NCI-H2196 treated with DMSO at 0.1 percent for 48 hours (cell line): ENCODE results near the gene PPP1R1C.
"Not testable (repeated sequence)": the region's sequence is repeated elsewhere in the genome, so short reads cannot be mapped to it uniquely, and the experiment has no call there.

Source experiments
- DNase-seq: peaks from one replicate; lab custom pipeline; 2025; ENCODE audit not compliant: unreplicated experiment; lab: John Stamatoyannopoulos, UW

PPP1R1C gene, protein sequence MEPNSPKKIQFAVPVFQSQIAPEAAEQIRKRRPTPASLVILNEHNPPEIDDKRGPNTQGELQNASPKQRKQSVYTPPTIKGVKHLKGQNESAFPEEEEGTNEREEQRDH

DNA sequence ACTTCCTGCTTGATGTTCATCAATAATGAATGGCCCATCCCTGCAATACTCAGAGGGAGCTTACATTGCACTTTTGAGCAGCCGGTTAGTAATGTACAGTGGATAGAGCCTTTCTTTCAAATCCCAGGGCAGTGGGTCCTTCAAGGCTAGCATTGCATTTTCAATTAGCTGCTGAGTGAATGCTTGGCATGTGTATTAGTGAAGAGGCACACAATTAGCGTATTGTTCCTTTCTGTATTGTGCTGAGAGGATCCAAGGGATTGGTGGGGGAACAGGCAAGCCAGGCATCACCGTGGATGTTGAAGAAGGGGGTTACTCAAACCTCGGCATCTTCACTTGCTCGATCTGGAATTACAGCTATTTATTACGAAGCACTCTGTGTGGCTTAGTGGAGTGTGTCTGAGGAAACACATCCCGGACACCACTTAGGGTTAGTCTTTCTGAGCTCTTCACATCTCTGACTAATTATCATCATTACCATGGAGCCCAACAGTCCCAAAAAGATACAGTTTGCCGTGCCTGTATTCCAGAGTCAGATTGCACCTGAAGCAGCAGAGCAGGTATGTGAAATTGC, at the start of gene PPP1R1C:
Gene PPP1R1C (plus strand): TSS at position 222 of the 574 bp plus-strand sequence. CDS start 258 bp downstream, at position 480.
- no peak for DNase-seq

DNA sequence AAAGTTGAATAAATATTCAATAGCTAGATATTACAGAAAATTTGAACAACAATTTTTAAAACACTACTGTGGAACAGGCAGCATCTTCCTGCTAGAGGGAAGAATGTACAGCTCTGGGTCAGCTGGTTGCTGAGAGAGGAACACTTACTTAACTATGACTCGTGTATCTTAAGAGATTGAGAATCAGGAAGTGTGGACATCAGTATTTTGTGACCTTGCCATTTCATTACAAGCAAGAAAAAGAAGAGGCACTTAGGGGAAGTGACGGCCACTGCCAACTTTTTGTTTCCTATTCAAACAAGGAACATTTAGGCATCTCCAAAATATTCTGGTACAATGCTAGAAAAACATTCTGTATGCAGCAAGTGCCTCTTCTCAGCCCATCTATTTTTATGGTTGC, 48.2 kb upstream of the PPP1R1C start:
- no peak for DNase-seq

DNA sequence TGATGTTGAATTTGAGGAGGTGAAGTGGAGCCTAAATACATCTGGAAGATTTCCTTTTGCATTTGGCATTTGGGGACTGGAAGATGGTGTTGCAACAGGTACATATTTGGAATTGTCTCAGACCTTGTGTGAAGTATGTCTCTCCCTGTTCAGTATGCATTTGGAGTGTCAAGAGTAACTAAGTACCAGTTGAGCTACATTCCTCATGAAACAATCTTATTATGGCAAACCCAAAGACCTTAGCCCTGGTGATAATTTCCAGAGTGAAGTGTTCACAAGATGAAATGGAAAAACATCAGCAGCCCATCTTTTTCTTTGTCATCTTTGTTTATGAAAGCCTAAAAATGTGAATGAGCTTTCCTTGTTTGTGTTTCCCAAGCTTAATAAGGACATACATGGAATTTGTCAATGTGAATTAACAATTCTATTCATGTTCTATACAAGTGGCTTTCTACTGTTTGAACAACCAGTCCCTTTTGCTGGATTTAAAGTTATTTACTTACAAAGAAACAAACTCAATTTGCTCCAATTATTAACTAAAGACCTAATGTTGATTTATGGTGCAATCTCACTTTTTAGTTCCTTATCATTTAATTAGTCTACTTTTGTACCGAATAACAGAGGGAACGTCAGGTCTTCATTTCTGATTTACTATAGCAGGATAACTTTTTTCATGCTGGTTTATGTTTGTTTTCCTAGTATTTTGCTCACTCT, 42.1 kb upstream of the PPP1R1C start:
- DNase-seq, result no peak

DNA sequence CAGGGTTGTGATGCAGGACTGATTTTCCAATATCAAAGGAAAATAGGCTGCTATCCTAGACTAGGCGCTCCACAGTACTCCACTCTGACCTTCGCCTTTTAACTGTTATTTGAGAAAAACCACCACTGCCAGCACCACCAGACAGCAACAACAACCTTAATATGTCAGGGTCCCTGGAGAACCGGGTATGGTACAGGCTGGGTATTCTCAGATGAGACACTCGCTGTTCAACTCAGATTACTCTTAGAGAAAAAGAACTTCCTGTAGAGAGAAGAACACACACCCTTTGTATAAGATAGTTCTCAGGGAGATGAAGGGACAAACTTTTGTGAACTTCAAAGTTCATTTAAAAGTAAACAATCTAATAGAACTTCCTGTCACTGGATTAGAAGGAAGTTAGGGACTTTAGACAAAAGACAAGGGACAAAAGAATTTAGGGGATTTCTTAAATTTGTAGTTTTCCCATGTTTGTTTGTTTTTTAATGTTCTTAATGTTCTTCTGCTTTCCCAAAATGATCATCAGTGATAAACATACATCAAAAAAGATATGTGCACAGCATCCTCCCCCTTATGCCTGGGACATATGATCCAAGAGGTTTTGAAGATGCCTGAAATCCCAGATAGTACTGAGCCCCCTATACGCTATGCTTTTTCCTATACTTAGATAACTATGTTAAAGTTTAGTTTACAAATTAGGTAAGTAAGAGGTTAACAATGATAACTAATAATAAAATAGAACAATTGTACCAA, 41.3 kb upstream of the PPP1R1C start:
- no peak for DNase-seq

DNA sequence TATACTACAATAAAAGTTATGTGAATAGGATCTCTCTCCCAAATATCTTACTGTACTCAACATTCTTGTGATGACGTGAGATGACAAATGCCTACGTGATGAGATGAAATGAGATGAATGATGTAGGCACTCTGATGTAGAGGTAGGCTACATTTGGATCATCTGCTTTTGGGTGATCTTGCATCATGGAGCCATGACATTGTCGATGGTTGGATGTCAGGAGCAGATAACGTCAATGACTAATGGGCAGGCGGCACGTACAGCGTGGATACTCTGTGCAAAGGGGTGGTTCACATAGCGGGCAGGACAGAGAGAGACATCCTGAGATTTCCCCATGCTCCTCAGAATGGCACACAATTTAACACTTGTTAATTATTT, 40.8 kb upstream of the PPP1R1C start:
- no peak for DNase-seq

DNA sequence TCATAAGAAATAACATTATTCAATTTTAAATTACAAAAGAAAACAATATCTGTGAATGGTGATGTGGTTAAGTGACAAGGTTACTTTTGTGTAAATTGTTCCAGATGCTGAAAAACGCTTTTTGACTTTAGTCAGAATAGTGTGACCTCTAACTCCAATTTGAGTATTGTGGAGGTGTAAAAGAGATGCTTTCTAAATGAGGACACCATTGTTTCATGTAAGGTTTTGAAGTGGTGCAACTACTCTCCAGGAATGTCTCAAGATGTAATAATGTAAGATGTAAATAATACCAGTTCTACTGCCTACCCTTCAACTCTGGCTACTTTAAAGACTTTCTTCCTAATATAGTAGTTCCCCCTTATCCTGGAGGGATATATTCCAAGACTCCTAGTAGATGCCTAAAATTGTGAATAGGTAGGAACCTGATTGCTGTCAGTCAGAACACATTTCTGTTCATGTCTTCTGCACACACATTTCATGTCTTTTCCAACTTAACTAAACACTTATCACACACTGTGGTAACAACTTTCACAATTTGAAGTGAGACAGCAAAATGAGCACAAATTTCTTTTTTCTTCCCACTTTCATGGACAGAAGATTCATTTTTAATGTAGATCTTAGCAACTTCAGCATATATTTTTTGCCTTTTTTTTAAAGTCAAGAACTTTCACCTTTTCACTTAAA, 39.1 kb upstream of the PPP1R1C start:
- no peak for DNase-seq

DNA sequence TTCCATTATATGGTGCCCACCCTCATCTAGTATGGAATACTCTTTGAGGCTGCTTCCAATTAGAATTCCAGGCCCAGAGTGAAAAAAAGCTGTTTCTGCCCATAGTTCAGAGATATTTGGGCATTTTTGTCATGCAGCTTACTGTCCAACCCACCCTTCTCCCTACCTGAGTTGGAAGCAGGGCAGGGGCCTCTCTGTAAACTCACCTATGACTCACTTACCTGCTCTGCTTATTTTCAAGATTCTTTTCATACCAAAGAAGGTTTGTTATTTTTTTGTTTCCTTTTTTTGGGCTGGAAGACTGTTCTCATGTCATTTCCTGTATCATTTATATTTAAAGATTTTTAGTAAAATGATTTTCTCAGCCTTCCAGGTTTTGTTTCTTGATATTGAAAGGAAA, 38.4 kb upstream of the PPP1R1C start:
- no peak for DNase-seq

DNA sequence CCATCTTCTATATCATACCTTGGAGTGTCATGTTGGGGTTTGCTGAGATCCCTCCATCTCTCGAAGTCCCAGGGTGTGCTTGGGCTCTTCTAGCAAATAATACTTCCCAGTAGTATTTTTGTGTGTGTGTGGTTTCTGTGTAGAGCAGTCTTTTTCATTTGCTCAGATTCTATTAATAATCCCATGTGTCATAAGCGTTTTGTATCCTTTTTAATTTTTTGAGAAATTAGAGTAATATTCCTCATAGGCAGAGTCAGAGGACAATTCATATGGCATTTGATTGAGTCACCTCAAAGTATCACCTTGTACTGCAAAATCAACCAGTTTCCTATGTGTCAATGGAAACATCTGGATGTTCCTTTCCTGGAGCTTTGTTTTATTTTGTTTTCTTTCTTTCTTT, 37.4 kb upstream of the PPP1R1C start:
- DNase-seq, result no peak

DNA sequence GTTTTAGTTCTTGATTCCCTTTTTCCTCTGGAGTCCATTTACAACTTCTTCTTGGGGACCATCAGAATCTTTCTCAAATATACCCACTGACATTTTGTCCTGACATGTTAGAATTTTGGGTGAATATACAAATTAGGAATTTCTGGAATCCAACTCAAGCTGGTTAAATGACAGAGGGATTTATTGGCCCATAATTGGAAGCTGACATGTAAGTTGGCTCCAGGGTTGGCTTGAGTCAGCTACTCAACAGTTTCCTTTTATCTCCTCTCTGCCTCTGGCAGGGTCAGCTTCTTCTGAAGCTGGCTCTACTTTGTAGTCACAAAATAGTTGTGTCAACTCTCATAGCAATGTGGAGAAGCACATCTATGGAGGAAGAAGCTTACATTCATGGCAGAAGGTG, 36.6 kb upstream of the PPP1R1C start:
- no peak for DNase-seq

DNA sequence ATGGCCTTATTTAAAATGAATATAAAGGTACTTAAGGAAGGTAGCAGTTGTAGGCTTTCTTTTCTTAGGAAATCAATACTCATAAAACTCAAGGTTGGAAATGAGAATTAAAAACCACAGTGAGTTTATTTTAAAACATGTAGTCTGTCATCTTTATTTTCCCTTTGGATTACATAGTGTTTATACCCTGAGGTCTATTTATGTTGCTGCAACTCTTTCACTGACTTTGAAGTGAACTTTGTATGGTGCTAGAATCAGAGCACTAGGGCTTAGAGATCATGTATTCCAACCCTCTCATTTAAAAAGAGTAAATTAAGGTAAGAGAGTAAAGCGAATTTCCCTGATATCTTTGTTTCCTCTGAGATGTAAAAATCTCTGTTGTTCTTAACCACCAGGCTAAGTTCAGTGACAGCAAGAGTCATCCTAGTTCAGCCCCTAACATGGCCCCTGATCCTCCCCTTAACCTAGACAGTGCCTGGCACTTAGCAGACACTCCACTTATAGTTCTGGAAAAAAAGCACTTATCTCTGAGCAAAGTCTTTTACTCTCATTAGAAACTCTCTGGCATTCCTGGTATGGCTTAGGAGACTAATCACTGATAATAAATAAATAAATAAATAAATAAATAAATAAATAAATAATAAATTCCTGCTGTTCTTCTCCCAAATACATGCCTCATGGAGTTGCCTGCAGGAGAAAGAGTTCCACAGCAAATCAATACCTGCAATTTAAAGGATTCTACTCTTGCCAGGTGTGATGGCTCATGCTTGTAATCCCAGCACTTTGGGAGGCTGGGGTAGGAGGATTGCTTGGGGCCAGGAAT, 33.0 kb upstream of the PPP1R1C start:
- DNase-seq, result no peak

DNA sequence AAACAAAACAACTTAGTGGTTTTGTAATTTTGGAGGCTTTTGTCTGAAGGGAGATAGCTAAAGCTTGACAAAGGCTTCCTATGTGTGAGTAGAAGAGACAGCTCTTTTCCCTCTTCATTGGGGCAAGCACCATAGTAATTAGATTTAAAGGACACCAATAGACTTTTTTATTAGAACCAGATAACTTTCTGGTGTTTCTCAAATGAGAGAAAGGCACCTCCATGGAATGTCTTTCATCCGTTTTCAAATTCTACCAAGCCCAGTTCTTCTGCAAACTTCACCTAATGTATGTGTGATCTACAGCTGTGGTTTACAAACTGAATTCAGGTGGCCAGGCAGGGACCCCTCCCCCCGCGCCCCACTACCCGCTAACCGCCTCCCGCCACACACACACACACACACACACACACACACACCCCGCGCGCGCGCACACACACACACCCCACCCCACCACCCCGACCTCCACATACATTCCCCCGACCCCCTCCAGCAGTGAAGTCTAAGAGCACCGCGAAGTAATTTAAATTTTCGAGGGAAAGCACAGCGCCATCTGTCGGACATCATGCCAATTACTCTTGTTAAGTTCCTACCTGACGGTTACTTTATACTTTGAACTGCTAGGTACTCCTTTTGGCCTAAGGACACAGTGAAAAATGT, 31.6 kb upstream of the PPP1R1C start:
- DNase-seq, result no peak

DNA sequence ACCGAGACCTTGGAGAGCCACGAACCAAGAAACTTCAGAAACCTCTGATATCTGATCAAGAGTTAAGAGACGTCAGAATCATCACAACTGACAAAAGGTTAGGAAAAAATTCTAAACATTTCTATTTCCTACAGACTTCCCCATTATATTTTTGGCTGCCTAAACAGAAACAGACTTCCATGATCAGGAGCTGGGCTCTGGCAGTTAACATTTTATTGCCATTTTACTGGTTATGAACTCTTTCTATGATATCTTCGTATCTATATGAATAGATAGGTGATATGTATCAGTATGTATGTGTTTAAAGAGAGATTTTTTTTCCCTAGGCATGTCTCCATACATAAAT, 31.1 kb upstream of the PPP1R1C start:
- no peak for DNase-seq

DNA sequence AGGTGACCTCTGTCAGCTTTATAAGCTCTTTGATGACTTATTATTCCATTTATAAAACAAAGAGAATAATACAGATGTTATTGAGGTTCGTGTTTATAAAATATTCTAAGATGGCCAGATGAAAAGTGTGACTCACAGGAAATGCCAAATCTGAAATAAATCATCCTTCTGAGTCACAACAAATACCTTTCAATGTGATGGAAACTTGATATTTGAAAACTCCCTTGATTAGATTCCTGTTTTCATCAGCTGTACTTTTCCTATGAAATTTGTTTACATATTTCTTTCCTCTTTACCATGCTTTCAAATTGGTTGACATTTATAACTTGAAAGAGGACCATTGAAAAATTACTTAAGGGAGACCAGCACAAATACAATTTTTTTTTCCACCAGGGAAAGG, 30.6 kb upstream of the PPP1R1C start:
- no peak for DNase-seq

DNA sequence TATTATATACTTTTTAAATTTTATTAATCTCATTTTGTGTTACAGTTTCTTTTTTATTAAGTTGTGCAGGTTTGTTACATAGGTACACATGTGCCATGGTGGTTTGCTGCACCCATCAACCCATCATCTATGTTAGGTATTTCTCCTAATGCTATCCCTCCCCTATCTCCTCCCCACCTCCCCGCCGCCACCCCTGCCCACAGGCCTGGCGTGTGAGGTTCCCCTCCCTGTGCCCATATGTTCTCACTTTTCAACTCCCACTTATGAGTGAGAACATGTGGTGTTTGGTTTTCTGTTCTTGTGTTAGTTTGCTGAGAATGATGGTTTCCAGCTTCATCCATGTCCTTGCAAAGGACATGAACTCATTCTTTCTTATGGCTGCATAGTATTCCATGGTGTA, 29.8 kb upstream of the PPP1R1C start:
- not testable (repeated sequence) for DNase-seq

DNA sequence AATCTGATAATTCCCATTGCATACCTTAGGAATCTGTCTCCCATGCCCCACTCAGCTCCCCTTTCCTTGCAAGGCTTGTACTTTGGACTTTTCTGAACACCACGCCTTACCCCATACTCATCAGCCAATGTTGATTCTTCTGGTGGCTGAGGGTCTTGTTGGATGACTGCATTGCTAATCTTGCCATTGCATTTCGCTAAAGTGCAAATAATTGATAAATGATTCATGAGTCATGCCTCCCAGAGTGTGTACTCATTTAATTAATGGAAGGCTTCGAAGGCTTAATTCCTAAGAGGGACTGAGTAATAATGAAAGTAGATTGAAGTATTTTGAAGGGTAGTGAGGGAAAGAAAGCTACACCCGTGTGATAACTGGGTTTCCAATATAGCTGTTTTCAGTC, 28.0 kb upstream of the PPP1R1C start:
- DNase-seq, result no peak

DNA sequence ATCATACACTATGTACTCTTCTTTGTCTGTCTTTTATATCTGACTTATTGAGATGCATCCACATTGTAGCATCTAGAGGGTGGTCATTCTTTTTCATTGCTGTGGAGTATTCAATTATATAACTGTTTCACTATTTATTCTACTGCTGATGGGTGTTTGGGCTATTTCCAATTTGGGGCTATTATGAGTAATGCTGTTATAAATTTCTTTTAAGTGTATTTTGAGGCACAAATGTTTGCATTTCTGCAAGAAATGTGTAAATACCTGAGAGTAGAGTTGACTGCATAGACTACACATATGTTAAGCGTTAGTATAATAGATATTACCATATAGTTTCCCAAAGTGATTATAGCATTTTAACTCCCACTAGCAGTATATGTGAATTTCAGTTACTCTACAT, 26.9 kb upstream of the PPP1R1C start:
- DNase-seq, result no peak

DNA sequence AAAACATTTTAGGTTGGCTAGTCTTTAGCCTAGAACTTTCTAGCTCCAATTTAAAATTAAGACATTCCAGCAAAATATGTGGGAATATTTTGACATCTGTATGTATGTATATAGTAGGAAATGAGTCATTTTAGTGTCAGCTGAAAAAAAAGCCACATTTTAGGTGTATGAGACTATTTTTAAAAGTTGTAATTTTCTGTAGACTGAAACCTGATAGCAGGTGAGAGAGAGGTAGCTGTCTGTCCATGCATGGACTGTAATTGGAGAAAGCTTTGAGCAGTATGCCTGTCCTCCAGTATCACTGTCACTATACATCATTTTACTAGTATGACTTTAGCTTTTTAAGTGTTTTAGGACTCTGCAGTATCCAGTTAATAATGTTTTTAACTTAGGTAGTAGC, 26.1 kb upstream of the PPP1R1C start:
- DNase-seq, result no peak

DNA sequence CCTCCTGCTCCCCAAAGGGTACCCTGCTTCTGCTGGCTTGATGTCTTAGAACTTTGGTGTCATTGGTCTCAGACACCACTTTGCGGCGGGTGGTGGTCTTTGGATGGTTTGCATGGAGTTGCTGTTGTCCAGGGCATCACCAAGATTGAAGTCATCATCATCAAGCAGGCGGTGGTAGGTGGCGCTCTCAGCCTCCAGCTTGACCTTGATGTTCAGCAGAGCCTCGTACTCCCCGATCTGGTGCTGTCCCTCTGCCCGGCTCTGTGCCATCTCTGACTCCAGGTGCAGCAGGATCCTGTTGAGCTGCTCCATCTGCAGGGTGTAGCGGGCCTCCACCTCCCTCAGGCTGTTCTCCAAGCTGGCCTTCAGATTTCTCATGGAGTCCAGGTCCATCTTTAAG, 24.5 kb upstream of the PPP1R1C start:
- not testable (repeated sequence) for DNase-seq

DNA sequence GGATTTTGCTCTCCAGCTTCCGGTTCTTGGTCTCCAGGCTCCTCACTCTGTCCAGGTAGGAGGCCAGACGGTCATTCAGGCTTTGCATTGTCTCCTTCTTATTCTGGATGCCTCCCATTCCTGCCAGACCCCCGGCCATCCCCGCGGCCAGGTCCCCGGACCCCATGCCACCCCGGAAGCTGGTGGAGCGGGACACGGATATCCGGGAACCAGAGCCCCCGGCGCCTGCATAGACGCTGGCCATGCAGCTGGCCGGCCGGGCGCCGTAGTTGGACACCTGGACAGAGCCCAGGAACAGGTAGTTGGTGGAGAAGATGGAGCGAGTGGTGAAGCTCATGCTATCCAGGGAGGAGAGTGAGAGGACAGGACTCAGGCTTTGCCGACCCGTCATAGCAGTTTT, 23.5 kb upstream of the PPP1R1C start:
- DNase-seq, result no peak

DNA sequence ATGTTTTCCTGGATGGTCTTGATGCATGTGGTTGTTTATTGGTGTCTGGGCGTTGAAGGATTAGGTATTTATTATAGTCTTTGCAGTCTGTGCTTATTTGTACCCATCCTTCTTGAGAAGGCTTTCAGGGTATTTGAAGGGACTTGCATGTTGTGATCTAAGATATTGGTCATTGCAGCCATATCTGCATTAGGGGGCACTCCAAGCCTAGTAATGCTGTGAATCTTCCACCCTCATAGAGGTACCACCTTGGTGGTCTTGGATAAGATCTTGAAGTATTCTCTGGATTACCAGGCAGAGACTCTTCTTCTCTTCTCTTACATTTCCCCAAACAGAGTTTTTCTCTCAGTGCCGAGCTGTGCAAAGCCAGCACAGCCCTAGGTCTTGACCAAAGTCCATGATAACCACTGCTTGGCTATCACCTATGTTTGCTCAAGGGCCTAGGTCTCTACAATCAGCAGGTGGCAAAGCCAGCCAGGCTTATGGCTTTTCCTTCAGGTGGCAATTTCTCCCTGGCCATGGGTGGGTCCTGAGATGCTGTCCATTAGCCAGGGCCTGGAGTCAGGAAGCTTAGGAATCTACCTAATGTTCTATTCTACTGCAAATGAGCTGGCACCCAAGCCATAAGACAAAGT, 15.4 kb upstream of the PPP1R1C start:
- DNase-seq, result no peak
